Measurements from ENCODE around the gene ZNF678.

The ZNF678 gene

GRCh38 chr1:227563324-227564201 lies at the start of gene ZNF678:
Gene ZNF678 (plus strand): TSS chr1:227563556. CDS start chr1:227650992, 87,436 bp downstream.
- peak; percentile 94 for DNase-seq (ENCODE audit: low read depth)

GRCh38 chr1:227518876-227519275 lies 44.5 kb upstream of the ZNF678 start:
- no peak for DNase-seq (ENCODE audit: low read depth)

- no peak for DNase-seq (ENCODE audit: low read depth)
Observed at GRCh38 chr1:227521782-227522181, 41.6 kb upstream of the ZNF678 start.

GRCh38 chr1:227526524-227526923 lies 36.8 kb upstream of the ZNF678 start:
- no peak for DNase-seq (ENCODE audit: low read depth)

- DNase-seq (ENCODE audit: low read depth) = no peak
Observed at GRCh38 chr1:227532019-227532619, 31.2 kb upstream of the ZNF678 start.

- no peak for DNase-seq (ENCODE audit: low read depth)
Observed at GRCh38 chr1:227540170-227541098, 22.9 kb upstream of the ZNF678 start.

GRCh38 chr1:227541129-227541528 lies 22.2 kb upstream of the ZNF678 start:
- no peak for DNase-seq (ENCODE audit: low read depth)

GRCh38 chr1:227541796-227542152 lies 21.6 kb upstream of the ZNF678 start:
- DNase-seq (ENCODE audit: low read depth) = no peak

- peak; percentile 88 for DNase-seq (ENCODE audit: low read depth)
Observed at GRCh38 chr1:227542153-227543120, 20.9 kb upstream of the ZNF678 start.

GRCh38 chr1:227543283-227544066 lies 19.9 kb upstream of the ZNF678 start:
- no peak for DNase-seq (ENCODE audit: low read depth)

GRCh38 chr1:227544067-227545050 lies 19.0 kb upstream of the ZNF678 start:
- DNase-seq (ENCODE audit: low read depth) = no peak

GRCh38 chr1:227545361-227545760 lies 18.0 kb upstream of the ZNF678 start:
- DNase-seq (ENCODE audit: low read depth) = no peak

- DNase-seq (ENCODE audit: low read depth) = no peak
Observed at GRCh38 chr1:227546059-227546458, 17.3 kb upstream of the ZNF678 start.

GRCh38 chr1:227546598-227547309 lies 16.6 kb upstream of the ZNF678 start:
- DNase-seq (ENCODE audit: low read depth) = no peak

GRCh38 chr1:227547310-227548118 lies 15.8 kb upstream of the ZNF678 start:
- DNase-seq (ENCODE audit: low read depth) = no peak

- DNase-seq (ENCODE audit: low read depth) = no peak
Observed at GRCh38 chr1:227548119-227548397, 15.3 kb upstream of the ZNF678 start.

- no peak for DNase-seq (ENCODE audit: low read depth)
Observed at GRCh38 chr1:227548448-227548847, 14.9 kb upstream of the ZNF678 start.

GRCh38 chr1:227549892-227550291 lies 13.5 kb upstream of the ZNF678 start:
- DNase-seq (ENCODE audit: low read depth) = no peak

Data from EH (cell line).